H9 (cell line): ENCODE measurements around the gene PTPRF. TPM values are rescaled to one million over a fixed set of nuclear protein-coding genes. Genes with fewer than 3 reads are reported as not detected.
A peak's percentile ranks its signal among the peaks of the same experiment; 100 is the strongest.

Source experiments
- DNase-seq: peaks from one replicate; pipeline ENCODE4 v3.0.0-alpha.2; 2017
- H2AFZ ChIP-seq: one replicate; pipeline ENCODE4 v1.6.1; 2013; ENCODE audit warnings: mild to moderate bottlenecking, low read length, control low read depth, moderate library complexity
- H2AK5ac ChIP-seq: 2 replicates; pipeline ENCODE4 v1.6.1; 2013; ENCODE audit warnings: low read length, control low read depth, mixed read lengths; ENCODE audit not compliant: insufficient read length
- H2BK120ac ChIP-seq: one replicate; pipeline ENCODE4 v1.6.1; 2013; ENCODE audit warnings: low read depth, mild to moderate bottlenecking, low read length, control low read depth, inconsistent platforms; ENCODE audit not compliant: poor library complexity, severe bottlenecking
- H2BK12ac ChIP-seq: 2 replicates; pipeline ENCODE4 v1.6.1; 2013; ENCODE audit warnings: low read length, control low read depth, mixed read lengths, low read depth; ENCODE audit not compliant: insufficient read length
- H2BK15ac ChIP-seq: 2 replicates; pipeline ENCODE4 v1.6.1; 2013; ENCODE audit warnings: low read depth, low read length, control low read depth
- H2BK20ac ChIP-seq: one replicate; pipeline ENCODE4 v1.6.1; 2013; ENCODE audit warnings: low read depth, mild to moderate bottlenecking, low read length, control low read depth, inconsistent platforms; ENCODE audit not compliant: poor library complexity, severe bottlenecking
- H2BK5ac ChIP-seq: 2 replicates; pipeline ENCODE4 v1.6.1; 2013; ENCODE audit warnings: low read length, control low read depth, mixed read lengths; ENCODE audit not compliant: insufficient read length
- H3K14ac ChIP-seq: 2 replicates; pipeline ENCODE4 v1.6.1; 2013; ENCODE audit warnings: low read length, control low read depth; ENCODE audit not compliant: insufficient read depth
- H3K18ac ChIP-seq: 2 replicates; pipeline ENCODE4 v1.6.1; 2013; ENCODE audit warnings: low read depth, mild to moderate bottlenecking, mixed read lengths, low read length, control low read depth; ENCODE audit not compliant: insufficient read length
- H3K23ac ChIP-seq: 2 replicates; pipeline ENCODE4 v1.6.1; 2013; ENCODE audit warnings: low read length, control low read depth, mixed read lengths, low read depth; ENCODE audit not compliant: insufficient read length
- H3K23me2 ChIP-seq: 2 replicates; pipeline ENCODE4 v1.6.1; 2013; ENCODE audit warnings: low read depth, mild to moderate bottlenecking, mixed read lengths, low read length, control low read depth; ENCODE audit not compliant: insufficient read length, poor library complexity, severe bottlenecking
- H3K27ac ChIP-seq: 2 replicates; pipeline ENCODE4 v1.5.1; 2013; ENCODE audit warnings: low read length, control low read depth, mixed read lengths, low read depth; ENCODE audit not compliant: insufficient read length
- H3K27me3 ChIP-seq: 2 replicates; pipeline ENCODE4 v1.6.1; 2013; ENCODE audit warnings: low read length, control low read depth, inconsistent platforms; ENCODE audit not compliant: insufficient read depth
- H3K4ac ChIP-seq: 2 replicates; pipeline ENCODE4 v1.6.1; 2013; ENCODE audit warnings: low read depth, mild to moderate bottlenecking, control low read depth, inconsistent platforms, low read length, moderate library complexity
- H3K4me1 ChIP-seq: 2 replicates; pipeline ENCODE4 v1.6.1; 2013; ENCODE audit warnings: low read length, control low read depth, inconsistent platforms; ENCODE audit not compliant: insufficient read depth
- H3K4me2 ChIP-seq: 2 replicates; pipeline ENCODE4 v1.6.1; 2013; ENCODE audit warnings: low read length, control low read depth, mixed read lengths; ENCODE audit not compliant: insufficient read length, insufficient read depth
- H3K56ac ChIP-seq: 2 replicates; pipeline ENCODE4 v1.6.1; 2013; ENCODE audit warnings: low read depth, mild to moderate bottlenecking, mixed read lengths, low read length, control low read depth; ENCODE audit not compliant: insufficient read length
- H3K79me1 ChIP-seq: 2 replicates; pipeline ENCODE4 v1.6.1; 2013; ENCODE audit warnings: low read depth, mild to moderate bottlenecking, moderate library complexity, low read length, control low read depth, inconsistent platforms; ENCODE audit not compliant: insufficient read depth, poor library complexity, severe bottlenecking
- H3K79me2 ChIP-seq: 2 replicates; pipeline ENCODE4 v1.6.1; 2013; ENCODE audit warnings: low read length, control low read depth, inconsistent platforms; ENCODE audit not compliant: insufficient read depth
- H3K9ac ChIP-seq: 2 replicates; pipeline ENCODE4 v1.6.1; 2013; ENCODE audit warnings: low read length, control low read depth, mixed read lengths; ENCODE audit not compliant: insufficient read length; ENCODE audit errors: extremely low read depth
- H3K9me3 ChIP-seq: one replicate; pipeline ENCODE4 v1.6.1; 2013; ENCODE audit warnings: low read depth, low read length, inconsistent platforms; ENCODE audit not compliant: control insufficient read depth
- H3T11ph ChIP-seq: one replicate; pipeline ENCODE4 v1.6.1; 2013; ENCODE audit warnings: mild to moderate bottlenecking, low read length, control low read depth, inconsistent platforms
- H4K20me1 ChIP-seq: one replicate; pipeline ENCODE4 v1.6.1; 2013; ENCODE audit not compliant: control insufficient read depth, insufficient read length, insufficient read depth
- H4K5ac ChIP-seq: 2 replicates; pipeline ENCODE4 v1.6.1; 2013; ENCODE audit warnings: low read depth, mild to moderate bottlenecking, mixed read lengths, low read length, control low read depth; ENCODE audit not compliant: insufficient read length
- H4K8ac ChIP-seq: replicated peaks from 2 replicates; pipeline ENCODE4 v1.6.1; 2013; ENCODE audit warnings: low read length, control low read depth, mixed read lengths, low read depth; ENCODE audit not compliant: insufficient read length
- H4K91ac ChIP-seq: 2 replicates; pipeline ENCODE4 v1.6.1; 2013; ENCODE audit warnings: low read depth, mild to moderate bottlenecking, moderate library complexity, mixed read lengths, low read length, control low read depth; ENCODE audit not compliant: insufficient read length
- H3K27ac Mint-ChIP-seq, 3 experiments: 2 replicates in 2 of 3; 3 replicates in 1 of 3; pipeline ENCODE4 v1.8.0; 2020 to 2021; ENCODE audit warnings: mixed read lengths in 3 of 3, mild to moderate bottlenecking in 1 of 3, moderate library complexity in 1 of 3
- H3K27me3 Mint-ChIP-seq: 2 replicates; pipeline ENCODE4 v1.8.0; 2021; ENCODE audit warnings: low read depth, mild to moderate bottlenecking, moderate library complexity, mixed read lengths
- H3K36me3 Mint-ChIP-seq, 3 experiments: 2 replicates in 2 of 3; 3 replicates in 1 of 3; pipeline ENCODE4 v1.8.0; 2020 to 2021; ENCODE audit warnings: low read depth in 3 of 3, mixed read lengths in 3 of 3; ENCODE audit not compliant: insufficient read depth in 1 of 3
- H3K4me1 Mint-ChIP-seq, 2 experiments: 2 replicates each; pipeline ENCODE4 v1.8.0; 2020; ENCODE audit warnings: mixed read lengths in 2 of 2
- H3K4me3 Mint-ChIP-seq, 2 experiments: 2 replicates in 1 of 2; 3 replicates in 1 of 2; pipeline ENCODE4 v1.8.0; 2020 to 2021; ENCODE audit warnings: mild to moderate bottlenecking in 2 of 2, mixed read lengths in 2 of 2, moderate library complexity in 1 of 2
- H3K9me3 Mint-ChIP-seq, 2 experiments: 2 replicates in 1 of 2; 3 replicates in 1 of 2; pipeline ENCODE4 v1.8.0; 2020; ENCODE audit warnings: mild to moderate bottlenecking in 2 of 2, mixed read lengths in 2 of 2, moderate library complexity in 1 of 2
- CTCF ChIP-seq: fragments of 200-600 bp; sonication (generic); conservative IDR thresholded peaks from 3 replicates; pipeline ENCODE4 v1.8.0; 2021; ENCODE audit warnings: antibody characterized with exemption, mild to moderate bottlenecking
- WGBS: extraction: QIAGEN DNeasy Blood & Tissue Kit; methylation state at CpG from one replicate; pipeline ENCODE4 v1.1.7; 2013; ENCODE audit warnings: missing lambda C conversion rate, low lambda C conversion rate, mixed read lengths; ENCODE audit not compliant: insufficient read length; ENCODE audit errors: extremely low coverage; 5-methylcytosine and 5-hydroxymethylcytosine counted together
- total RNA-seq: library from RNA; stranded (reverse); gene quantifications from 2 replicates; pipeline ENCODE4 v1.2.1, GENCODE V29; 2021

The PTPRF gene
- total RNA-seq, 1 experiment from 2014 or later = 193 TPM

GRCh38 chr1:43612406-43612805 is 81.7 kb downstream of the PTPRF start:
- WGBS = no CpG with 5 or more reads among the region's 15 CpGs

More at GRCh38 chr1:43612406-43612805, 81.7 kb downstream of the PTPRF start:
- no peak overlapping the region for H3K18ac ChIP-seq
- no peak overlapping the region for H3K4me2 ChIP-seq
- no peak for TF ChIP-seq CTCF
- H3K79me1 ChIP-seq = no peaks in the 10 kb centered on the region
- no peaks in the 10 kb centered on the region for H3K27me3 ChIP-seq
- H2BK20ac ChIP-seq = no peak overlapping the region
- H3T11ph ChIP-seq = no peak overlapping the region
- no peak overlapping the region for H2AFZ ChIP-seq
- H2AK5ac ChIP-seq = no peak overlapping the region
- H3K27me3 Mint-ChIP-seq = no peaks in the 10 kb centered on the region; the same call in 1 of the 2 replicates
- H4K5ac ChIP-seq = no peak overlapping the region
- no peaks in the 10 kb centered on the region for H3K79me2 ChIP-seq
- no peak overlapping the region for H3K27ac ChIP-seq
- H3K23me2 ChIP-seq = no peaks in the 10 kb centered on the region
- H3K4me1 Mint-ChIP-seq = no peaks in the 10 kb centered on the region
- H2BK5ac ChIP-seq = no peak overlapping the region
- H3K36me3 Mint-ChIP-seq = peaks cover 29 to 84% (median 71%) of the 10 kb centered on the region in 3 experiments
- H3K9me3 Mint-ChIP-seq = no peaks in the 10 kb centered on the region
- no peak overlapping the region for H2BK15ac ChIP-seq
- H3K23ac ChIP-seq = no peak overlapping the region
- no peaks in the 10 kb centered on the region for H4K20me1 ChIP-seq
- no peak overlapping the region for H3K4ac ChIP-seq
- no peak for DNase-seq
- H3K56ac ChIP-seq = no peak overlapping the region
- H2BK120ac ChIP-seq = no peak overlapping the region
- no peak overlapping the region for H3K4me3 Mint-ChIP-seq
- H3K9me3 ChIP-seq = no peaks in the 10 kb centered on the region
- peak overlapping the region in 2 of 3 experiments; percentile 85 to 94; a peak in 4 of 7 replicates for H3K27ac Mint-ChIP-seq
- no peak overlapping the region for H3K9ac ChIP-seq
- no peak overlapping the region for H2BK12ac ChIP-seq
- H3K4me1 ChIP-seq = no peaks in the 10 kb centered on the region
- no peak overlapping the region for H4K8ac ChIP-seq
- H3K14ac ChIP-seq = no peak overlapping the region
- H4K91ac ChIP-seq = no peak overlapping the region
